Omental fat pad (tissue), 4 donors: ENCODE data around the gene LIN7B. TPM values are rescaled to one million over a fixed set of nuclear protein-coding genes. Genes with fewer than 3 reads are reported as not detected.

Experiments used
- ATAC-seq: fragments of 150-250 bp; one replicate; pipeline ENCODE4 v1.9.1; 2016; ENCODE audit warnings: mild to moderate bottlenecking, moderate library complexity; ENCODE audit not compliant: low FRiP score
- DNase-seq: peaks from one replicate; pipeline ENCODE4 v3.0.0-alpha.2; 2019; ENCODE audit warnings: low spot score
- small RNA-seq: library from RNA; depleted of rRNA; stranded (forward); fragments of <200 nt; gene quantifications from one replicate; pipeline ENCODE3, GENCODE V24; 2016
- total RNA-seq, 4 donors: library from RNA; depleted of rRNA; stranded (reverse); fragments of >200 nt; gene quantifications; one replicate each; pipeline ENCODE4 v1.1.0, GENCODE V29; 2016
- TF ChIP-seq, protein P1 (sequence below), 3 donors: fragments of 450-650 bp; IDR thresholded peaks; one replicate each; pipeline ENCODE4 v1.5.1; 2016 to 2017; ENCODE audit warnings: antibody characterized with exemption in 3 of 3, mild to moderate bottlenecking in 3 of 3, moderate library complexity in 2 of 3

LIN7B gene
- total RNA-seq, 4 donors from 2014 or later: 3.7 to 9.0 (median 3.9) TPM; not detected in 1

DNA sequence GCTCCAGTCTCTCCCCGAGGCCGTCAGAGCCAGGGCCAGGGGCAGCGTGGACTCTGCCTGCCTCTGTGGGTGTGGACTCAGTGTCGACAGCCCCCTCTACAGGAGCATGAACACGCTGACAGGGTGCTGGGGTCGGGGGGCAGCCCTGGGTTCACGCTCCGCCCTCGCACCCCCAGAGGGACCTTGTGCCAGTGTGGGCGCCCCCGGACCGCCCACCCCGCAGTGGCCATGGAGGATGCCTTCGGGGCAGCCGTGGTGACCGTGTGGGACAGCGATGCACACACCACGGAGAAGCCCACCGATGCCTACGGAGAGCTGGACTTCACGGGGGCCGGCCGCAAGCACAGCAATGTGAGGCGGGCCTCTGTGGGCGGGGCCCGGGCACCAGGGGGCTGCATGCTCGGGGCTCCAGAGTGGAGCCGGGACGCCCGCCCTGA is 51.7 kb downstream of the LIN7B start:
- TF ChIP-seq, protein P1, sequence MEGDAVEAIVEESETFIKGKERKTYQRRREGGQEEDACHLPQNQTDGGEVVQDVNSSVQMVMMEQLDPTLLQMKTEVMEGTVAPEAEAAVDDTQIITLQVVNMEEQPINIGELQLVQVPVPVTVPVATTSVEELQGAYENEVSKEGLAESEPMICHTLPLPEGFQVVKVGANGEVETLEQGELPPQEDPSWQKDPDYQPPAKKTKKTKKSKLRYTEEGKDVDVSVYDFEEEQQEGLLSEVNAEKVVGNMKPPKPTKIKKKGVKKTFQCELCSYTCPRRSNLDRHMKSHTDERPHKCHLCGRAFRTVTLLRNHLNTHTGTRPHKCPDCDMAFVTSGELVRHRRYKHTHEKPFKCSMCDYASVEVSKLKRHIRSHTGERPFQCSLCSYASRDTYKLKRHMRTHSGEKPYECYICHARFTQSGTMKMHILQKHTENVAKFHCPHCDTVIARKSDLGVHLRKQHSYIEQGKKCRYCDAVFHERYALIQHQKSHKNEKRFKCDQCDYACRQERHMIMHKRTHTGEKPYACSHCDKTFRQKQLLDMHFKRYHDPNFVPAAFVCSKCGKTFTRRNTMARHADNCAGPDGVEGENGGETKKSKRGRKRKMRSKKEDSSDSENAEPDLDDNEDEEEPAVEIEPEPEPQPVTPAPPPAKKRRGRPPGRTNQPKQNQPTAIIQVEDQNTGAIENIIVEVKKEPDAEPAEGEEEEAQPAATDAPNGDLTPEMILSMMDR (IDR thresholded peaks at IDR 0.05): no peak
- ATAC-seq: no peak
- no peak for DNase-seq

DNA sequence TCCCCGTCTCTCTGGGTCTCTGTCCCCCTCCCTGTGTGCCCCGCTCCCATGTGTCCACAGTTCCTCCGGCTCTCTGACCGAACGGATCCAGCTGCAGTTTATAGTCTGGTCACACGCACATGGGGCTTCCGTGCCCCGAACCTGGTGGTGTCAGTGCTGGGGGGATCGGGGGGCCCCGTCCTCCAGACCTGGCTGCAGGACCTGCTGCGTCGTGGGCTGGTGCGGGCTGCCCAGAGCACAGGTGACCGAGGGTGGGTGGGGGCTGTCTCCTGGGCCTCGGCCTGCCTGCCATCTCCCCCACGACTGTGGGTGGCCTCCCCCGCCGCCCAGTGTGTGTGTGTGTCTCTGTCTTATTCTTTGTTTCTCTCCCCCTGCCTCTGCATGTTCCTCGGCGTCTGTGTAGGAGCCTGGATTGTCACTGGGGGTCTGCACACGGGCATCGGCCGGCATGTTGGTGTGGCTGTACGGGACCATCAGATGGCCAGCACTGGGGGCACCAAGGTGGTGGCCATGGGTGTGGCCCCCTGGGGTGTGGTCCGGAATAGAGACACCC is 53.8 kb downstream of the LIN7B start:
- no peak for DNase-seq
- no peak for ATAC-seq
- TF ChIP-seq, protein P1 (IDR thresholded peaks at IDR 0.05): no peak

Small RNA genes lying within 50 kb of the gene (small RNA-seq; reads per million reads assigned to genes)
- not detected for gene RN7SL708P

Other genes with a start within 250 kb of the LIN7B start
- 10 to 100 TPM in 3 of 4 donors, 1 to 10 TPM in 1; 7.3 to 18.7 (median 14.9) TPM for gene PLEKHA4, start 245.8 kb upstream of the LIN7B start, total RNA-seq
- 100 to 1,000 TPM; 105 to 282 (median 176) TPM for gene PPP1R15A, start 241.9 kb upstream of the LIN7B start, total RNA-seq
- gene TULP2, start 215.6 kb upstream of the LIN7B start, total RNA-seq: not detected
- 100 to 1,000 TPM; 197 to 280 (median 253) TPM for gene NUCB1, start 214.1 kb upstream of the LIN7B start, total RNA-seq
- gene DHDH, start 180.7 kb upstream of the LIN7B start, total RNA-seq: not detected
- 10 to 100 TPM; 26.4 to 64.2 (median 37.3) TPM for gene BAX, start 159.5 kb upstream of the LIN7B start, total RNA-seq
- gene FTL, start 149.1 kb upstream of the LIN7B start, total RNA-seq: 1,000 to 10,000 TPM; 6,104 to 9,580 (median 8,850) TPM
- 10 to 100 TPM; 34.3 to 41.0 (median 38.8) TPM for gene GYS1, start 121.1 kb upstream of the LIN7B start, total RNA-seq
- 10 to 100 TPM; 66.3 to 83.9 (median 72.4) TPM for gene RUVBL2, start 120.5 kb upstream of the LIN7B start, total RNA-seq
- gene LHB, start 97.3 kb upstream of the LIN7B start, total RNA-seq: not detected
- not detected for gene CGB3, start 90.0 kb upstream of the LIN7B start, total RNA-seq
- not detected for gene CGB2, start 82.5 kb upstream of the LIN7B start, total RNA-seq
- not detected for gene CGB1, start 77.5 kb upstream of the LIN7B start, total RNA-seq
- gene CGB5, start 70.5 kb upstream of the LIN7B start, total RNA-seq: not detected
- not detected for gene CGB8, start 65.3 kb upstream of the LIN7B start, total RNA-seq
- gene CGB7, start 56.6 kb upstream of the LIN7B start, total RNA-seq: not detected
- gene NTF4, start 49.6 kb upstream of the LIN7B start, total RNA-seq: under 1 TPM in 1 of 4 donors, not detected in 3; 0.84 TPM
- gene KCNA7, start 41.7 kb upstream of the LIN7B start, total RNA-seq: not detected
- 100 to 1,000 TPM; 132 to 314 (median 207) TPM for gene SNRNP70, start 28.9 kb upstream of the LIN7B start, total RNA-seq
- gene C19orf73, start 4.8 kb downstream of the LIN7B start, total RNA-seq: 1 to 10 TPM; 1.6 to 3.5 (median 2.9) TPM
- gene PPFIA3, start 5.2 kb downstream of the LIN7B start, total RNA-seq: 10 to 100 TPM in 1 of 4 donors, 1 to 10 TPM in 3; 1.6 to 11.2 (median 4.1) TPM
- 10 to 100 TPM in 1 of 4 donors, 1 to 10 TPM in 1, under 1 TPM in 2; 0.74 to 13.1 (median 1.7) TPM for gene HRC, start 41.0 kb downstream of the LIN7B start, total RNA-seq
- gene TRPM4, start 43.4 kb downstream of the LIN7B start, total RNA-seq: 10 to 100 TPM in 2 of 4 donors, 1 to 10 TPM in 2; 7.2 to 26.0 (median 10.6) TPM
- gene SLC6A16, start 210.8 kb downstream of the LIN7B start, total RNA-seq: 1 to 10 TPM; 1.0 to 5.7 (median 1.4) TPM
- 10 to 100 TPM; 10.3 to 43.8 (median 21.5) TPM for gene CD37, start 221.0 kb downstream of the LIN7B start, total RNA-seq
- 10 to 100 TPM; 19.9 to 35.0 (median 26.1) TPM for gene TEAD2, start 248.0 kb downstream of the LIN7B start, total RNA-seq
- not detected for gene DKKL1, start 249.5 kb downstream of the LIN7B start, total RNA-seq